HG03280 (cell line): ENCODE measurements around the gene PRKCH.
"Not testable (repeated sequence)": the region's sequence is repeated elsewhere in the genome, so short reads cannot be mapped to it uniquely, and the experiment has no call there.

ENCODE experiments used
- ATAC-seq: cut with Tn5 transposase; IDR thresholded peaks from one replicate; pipeline ENCODE4 v1.9.1; 2021; ENCODE audit warnings: mild to moderate bottlenecking, moderate library complexity; ENCODE audit not compliant: unreplicated experiment

PRKCH gene

GRCh38 chr14:61451891-61452400 is 130.6 kb downstream of the PRKCH start:
- no peak for ATAC-seq

DNA sequence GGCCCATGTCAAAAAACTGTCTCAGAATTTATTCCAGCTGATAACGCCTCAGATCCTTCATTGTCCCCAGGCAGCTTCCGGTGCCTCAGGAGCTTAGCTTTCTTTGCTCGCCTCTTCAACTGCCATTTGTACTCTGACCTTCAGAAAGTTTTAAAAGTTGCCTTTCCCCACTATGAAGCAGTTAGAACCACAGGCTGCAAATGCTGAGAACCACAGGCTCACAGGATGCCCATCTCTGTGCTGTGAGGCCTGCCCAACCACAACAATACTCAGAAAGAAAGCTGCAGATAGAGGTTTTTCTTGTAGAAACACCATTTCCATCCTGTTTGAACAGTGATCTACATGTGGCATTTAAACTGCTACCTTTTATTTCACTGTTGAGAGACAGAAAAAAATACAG is 131.1 kb downstream of the PRKCH start:
- ATAC-seq: no peak

GRCh38 chr14:61453103-61453767 is 131.9 kb downstream of the PRKCH start:
- ATAC-seq: no peak

- no peak for ATAC-seq
Measured at GRCh38 chr14:61454545-61454944, 133.2 kb downstream of the PRKCH start.

GRCh38 chr14:61455351-61455750 is 134.0 kb downstream of the PRKCH start:
- no peak for ATAC-seq

GRCh38 chr14:61456720-61457119 is 135.3 kb downstream of the PRKCH start:
- ATAC-seq: peak; percentile 72

DNA sequence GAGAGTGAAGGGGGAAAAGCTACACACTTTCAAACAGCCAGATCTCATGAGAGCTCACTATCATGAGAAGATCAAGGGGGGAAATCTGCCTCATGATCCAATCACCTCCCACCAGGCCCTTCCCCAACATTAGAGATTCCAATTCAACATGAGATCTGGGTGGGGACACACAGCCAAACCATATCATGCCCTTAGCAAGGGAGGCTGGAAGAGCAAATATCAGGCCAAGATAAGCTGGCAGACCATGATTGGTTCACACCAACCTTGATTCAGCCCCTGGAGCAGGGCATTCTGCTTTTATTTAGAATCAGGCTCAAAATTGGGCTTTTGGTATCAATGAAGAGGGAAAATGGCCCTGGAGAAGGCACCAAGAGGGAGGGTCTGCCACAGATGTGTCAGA is 137.4 kb downstream of the PRKCH start:
- no peak for ATAC-seq

GRCh38 chr14:61459229-61459628 is 137.8 kb downstream of the PRKCH start:
- ATAC-seq: no peak

DNA sequence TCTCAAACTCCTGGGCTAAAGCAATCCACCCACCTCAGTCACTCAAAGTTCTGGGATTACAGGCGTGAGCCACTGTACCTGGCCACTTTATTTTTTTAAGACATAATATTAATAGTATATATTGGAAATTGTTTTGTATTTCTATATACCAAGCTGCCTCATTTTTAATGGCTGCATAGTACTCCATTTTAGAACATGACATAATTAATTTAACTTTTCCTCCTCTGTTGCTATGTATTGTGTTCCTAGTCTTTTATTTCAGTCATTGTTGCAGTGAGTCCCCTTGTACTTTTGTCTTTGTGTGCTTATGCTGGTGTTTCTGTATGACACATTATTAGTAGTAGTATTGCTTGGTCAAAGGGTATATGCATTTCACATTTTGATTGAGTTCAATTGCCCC is 138.7 kb downstream of the PRKCH start:
- ATAC-seq: no peak

DNA sequence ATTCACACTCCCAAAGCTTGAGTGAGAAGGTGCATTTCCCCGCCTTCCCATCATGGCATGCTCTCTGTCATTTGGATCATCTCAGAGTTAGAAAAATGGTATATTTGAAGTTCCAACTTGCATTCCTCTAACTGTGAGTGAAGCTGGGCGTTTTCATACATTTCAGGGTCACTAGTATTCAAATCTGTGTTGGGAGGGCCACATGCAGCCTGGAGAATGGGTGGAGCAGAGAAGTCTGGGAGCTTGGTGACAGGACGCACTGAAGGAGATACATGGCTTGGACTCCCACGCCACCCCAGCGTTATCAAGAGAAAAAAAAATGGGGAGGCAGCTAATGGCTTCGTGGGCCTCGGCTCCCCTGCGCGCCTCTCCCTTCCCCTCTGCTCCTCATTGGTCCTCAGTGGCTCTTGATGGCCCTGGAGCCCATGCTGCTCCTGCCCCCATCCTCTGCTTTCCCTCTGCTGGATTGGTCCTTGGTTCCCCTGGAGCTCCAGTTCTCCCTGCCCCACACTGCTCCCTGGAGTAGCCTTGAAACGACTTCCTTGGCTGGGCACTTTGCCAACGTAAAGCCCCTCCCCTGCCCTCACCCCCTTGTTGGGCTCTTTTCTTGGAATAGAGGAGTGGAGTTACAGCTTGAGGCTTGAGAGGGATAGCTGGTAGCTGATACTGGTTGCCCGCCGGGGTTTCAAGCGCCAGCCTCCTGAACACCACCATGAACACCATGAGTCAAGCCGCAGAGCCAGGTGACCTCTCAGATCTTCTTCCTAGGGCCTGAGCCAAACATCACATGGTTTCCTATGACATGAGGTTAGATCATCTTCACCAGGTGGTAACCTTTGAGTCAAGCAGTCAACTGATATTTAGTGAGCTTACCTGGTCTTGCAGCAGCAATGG is 139.6 kb downstream of the PRKCH start:
- ATAC-seq: no peak

DNA sequence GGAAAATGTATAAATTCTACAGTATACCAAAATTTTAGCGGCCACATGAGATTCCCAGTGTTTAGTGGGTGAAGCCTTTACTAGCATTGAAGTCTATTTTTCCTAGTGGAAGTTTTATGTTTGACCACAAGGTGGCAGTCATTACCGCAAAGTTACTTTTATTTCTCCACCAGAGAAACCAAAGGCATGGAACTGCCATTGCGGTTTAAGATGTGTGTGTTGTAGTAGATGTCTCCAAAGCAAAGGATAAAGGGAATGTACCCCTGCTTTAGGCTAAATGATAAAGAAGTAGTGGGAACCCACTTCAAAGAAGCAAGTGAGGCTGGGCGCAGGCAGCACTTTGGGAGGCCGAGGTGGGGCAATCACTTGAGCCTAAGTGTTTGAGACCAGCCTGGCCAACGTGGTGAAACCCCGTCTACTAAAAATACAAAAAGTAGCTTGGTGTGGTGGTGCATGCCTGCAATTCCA is 140.5 kb downstream of the PRKCH start:
- ATAC-seq: no peak

GRCh38 chr14:61462566-61463193 is 141.3 kb downstream of the PRKCH start:
- no peak for ATAC-seq

- ATAC-seq: no peak
Measured at GRCh38 chr14:61463664-61464285, 142.4 kb downstream of the PRKCH start.

GRCh38 chr14:61464539-61465320 is 143.4 kb downstream of the PRKCH start:
- ATAC-seq: not testable (repeated sequence)

DNA sequence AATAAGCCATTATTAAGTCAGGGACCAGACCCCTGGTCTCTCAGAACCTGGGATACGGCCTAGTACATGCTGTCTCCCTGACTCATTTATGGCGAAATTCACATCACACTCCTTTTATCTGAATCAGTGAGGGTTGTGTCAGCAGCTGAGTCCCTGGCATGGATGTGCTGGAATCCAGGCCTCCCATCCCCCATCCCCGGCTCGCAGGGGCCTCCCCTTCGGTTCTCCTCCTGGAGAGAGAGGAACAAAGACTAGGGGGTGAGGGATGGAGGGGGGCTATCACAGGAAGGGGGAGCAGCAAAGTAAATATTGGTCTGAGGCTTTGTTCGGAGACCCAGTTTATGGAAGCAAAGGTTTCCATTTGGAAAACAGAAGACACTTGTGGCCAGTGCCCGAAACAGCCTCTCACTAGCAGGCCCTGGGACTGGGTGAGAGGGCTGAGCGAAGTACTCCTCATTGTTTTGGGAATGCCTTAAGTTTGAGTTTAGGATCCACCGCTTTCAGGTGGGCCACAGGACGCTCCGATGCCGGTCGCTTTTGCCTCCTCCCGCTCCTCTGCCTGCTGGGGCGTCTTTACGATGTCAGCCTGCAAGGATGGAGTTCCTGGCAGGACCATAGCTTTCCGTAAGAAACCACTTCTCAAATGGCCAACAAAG is 145.0 kb downstream of the PRKCH start:
- no peak for ATAC-seq

GRCh38 chr14:61466905-61467280 is 145.5 kb downstream of the PRKCH start:
- ATAC-seq: no peak

- ATAC-seq: no peak
Measured at GRCh38 chr14:61467296-61467695, 145.9 kb downstream of the PRKCH start.

GRCh38 chr14:61468063-61468825 is 146.9 kb downstream of the PRKCH start:
- ATAC-seq: no peak

- no peak for ATAC-seq
Measured at GRCh38 chr14:61469781-61470180, 148.4 kb downstream of the PRKCH start.
